Choroid plexus epithelial cell (primary cell): Measurements from ENCODE around the gene ISOC1.

Experiments
- DNase-seq: peaks from one replicate; pipeline ENCODE4 v3.0.0-alpha.2; 2010; ENCODE audit warnings: low read depth
- H3K4me3 ChIP-seq: 2 replicates; pipeline ENCODE4 v1.5.1; 2011; ENCODE audit warnings: low read depth, mild to moderate bottlenecking, control low read depth, low read length, moderate library complexity
- TF ChIP-seq, protein P1 (sequence below): conservative IDR thresholded peaks from 2 replicates; pipeline ENCODE4 v1.5.1; 2011; ENCODE audit warnings: low read depth, mild to moderate bottlenecking, control low read depth, inconsistent platforms, low read length, moderate library complexity

Gene ISOC1

GRCh38 chr5:129094924-129095899 lies 663 bp downstream of the ISOC1 start:
- peak overlapping the region; percentile 88 for H3K4me3 ChIP-seq
- peak; percentile 26 for DNase-seq
- TF ChIP-seq, protein P1, sequence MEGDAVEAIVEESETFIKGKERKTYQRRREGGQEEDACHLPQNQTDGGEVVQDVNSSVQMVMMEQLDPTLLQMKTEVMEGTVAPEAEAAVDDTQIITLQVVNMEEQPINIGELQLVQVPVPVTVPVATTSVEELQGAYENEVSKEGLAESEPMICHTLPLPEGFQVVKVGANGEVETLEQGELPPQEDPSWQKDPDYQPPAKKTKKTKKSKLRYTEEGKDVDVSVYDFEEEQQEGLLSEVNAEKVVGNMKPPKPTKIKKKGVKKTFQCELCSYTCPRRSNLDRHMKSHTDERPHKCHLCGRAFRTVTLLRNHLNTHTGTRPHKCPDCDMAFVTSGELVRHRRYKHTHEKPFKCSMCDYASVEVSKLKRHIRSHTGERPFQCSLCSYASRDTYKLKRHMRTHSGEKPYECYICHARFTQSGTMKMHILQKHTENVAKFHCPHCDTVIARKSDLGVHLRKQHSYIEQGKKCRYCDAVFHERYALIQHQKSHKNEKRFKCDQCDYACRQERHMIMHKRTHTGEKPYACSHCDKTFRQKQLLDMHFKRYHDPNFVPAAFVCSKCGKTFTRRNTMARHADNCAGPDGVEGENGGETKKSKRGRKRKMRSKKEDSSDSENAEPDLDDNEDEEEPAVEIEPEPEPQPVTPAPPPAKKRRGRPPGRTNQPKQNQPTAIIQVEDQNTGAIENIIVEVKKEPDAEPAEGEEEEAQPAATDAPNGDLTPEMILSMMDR, result no peak

GRCh38 chr5:129096382-129096991 lies 1.9 kb downstream of the ISOC1 start:
- H3K4me3 ChIP-seq, result no peak overlapping the region
- no peak for DNase-seq
- TF ChIP-seq, protein P1, result no peak

DNA sequence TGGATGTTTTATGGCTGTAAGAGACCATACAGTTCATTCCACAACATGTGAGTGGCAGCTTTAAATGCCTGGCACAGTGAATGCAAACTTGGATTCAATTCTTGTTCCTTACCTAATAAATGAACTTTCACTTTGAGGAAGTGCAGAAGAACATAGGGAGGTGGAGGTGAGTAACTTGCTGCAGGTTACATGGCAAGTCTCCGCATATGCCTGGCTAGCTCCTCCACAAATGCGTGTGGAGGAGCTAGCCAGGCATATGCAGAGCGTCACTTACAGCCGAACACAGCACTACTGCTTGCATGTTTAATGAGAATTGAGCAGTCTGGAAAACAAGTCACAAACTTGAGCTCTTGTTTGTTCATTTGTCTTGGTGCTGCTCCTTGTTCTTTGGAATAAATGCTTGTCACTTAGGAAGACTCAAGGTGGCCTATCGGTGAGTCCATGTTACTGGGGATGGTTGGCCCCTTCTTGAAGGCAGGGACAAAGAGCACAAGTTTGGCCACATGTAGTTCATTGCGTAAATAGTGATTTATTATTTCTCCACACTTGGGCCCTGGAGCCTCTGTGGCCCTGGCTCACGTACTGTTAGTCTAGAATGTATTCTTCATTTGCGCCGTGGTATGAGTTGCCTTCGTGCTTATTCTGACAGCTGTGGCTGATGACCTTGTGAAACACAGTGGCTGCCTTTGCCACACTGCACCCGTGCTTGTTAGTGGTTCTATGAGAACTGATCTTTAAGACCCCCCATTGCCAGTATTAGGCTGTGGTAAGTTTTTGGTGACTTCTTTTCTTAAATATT lies 3.1 kb downstream of the ISOC1 start:
- TF ChIP-seq, protein P1, result no peak
- no peak for DNase-seq

GRCh38 chr5:129098488-129099183 lies 4.1 kb downstream of the ISOC1 start:
- no peak overlapping the region for H3K4me3 ChIP-seq
- TF ChIP-seq, protein P1, result no peak
- DNase-seq, result no peak

More for the DNA sequence above, 3.1 kb downstream of the ISOC1 start:
- no peak overlapping the region for H3K4me3 ChIP-seq

DNA sequence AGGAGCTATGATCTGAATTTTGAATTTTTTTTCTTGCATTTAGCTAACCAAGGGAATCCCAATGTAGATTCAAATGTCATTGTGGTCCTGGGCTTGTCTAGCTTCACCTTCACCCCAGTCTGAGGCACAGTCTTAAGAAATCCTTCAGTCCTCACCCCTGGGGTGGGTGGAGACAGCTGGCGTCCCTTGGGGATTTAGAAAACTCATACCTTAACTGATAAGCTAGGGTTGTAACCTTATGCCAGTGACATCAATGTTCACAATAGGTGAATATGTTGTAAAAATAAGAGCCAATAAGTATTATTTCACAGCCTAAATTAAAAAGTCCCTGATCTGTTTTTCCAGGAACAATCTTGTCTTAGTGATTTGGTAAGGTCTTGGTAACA lies 4.6 kb downstream of the ISOC1 start:
- TF ChIP-seq, protein P1, result no peak
- DNase-seq, result no peak
- H3K4me3 ChIP-seq, result no peak overlapping the region

DNA sequence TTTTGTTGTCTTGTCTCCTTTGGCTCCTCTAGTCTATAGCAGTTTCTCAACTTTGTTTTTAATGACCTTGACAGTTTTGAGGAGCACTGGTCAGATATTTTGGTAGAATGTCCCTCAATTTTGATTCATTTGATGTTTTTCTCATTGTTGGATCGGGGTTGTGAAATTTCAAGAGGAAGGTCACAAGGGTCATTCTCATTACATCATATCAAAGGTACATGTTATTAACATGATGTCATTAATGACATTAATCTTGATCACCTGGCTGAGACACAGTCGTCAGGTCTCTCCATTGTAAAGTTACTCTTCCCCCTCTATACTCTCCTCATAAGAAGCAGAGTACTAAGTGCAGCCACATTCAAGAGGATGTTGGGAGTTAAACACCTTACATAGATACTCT lies 7.2 kb downstream of the ISOC1 start:
- no peak overlapping the region for H3K4me3 ChIP-seq
- no peak for DNase-seq
- TF ChIP-seq, protein P1, result no peak
